Panc1 (cell line): Measurements from ENCODE around the gene SIRPA.

ENCODE experiments used
- CTCF ChIP-seq: fragments of 450-650 bp; IDR thresholded peaks from 2 replicates; pipeline ENCODE4 v1.5.1; 2017; ENCODE audit warnings: mild to moderate bottlenecking
- POLR2AphosphoS5 ChIP-seq: IDR thresholded peaks from 2 replicates; pipeline ENCODE4 v1.6.1; 2012; ENCODE audit warnings: mild to moderate bottlenecking, low read depth, low read length, moderate library complexity
- REST ChIP-seq, 2 experiments: IDR thresholded peaks; 2 replicates each; pipeline ENCODE4 v1.6.1; 2011 to 2012; ENCODE audit warnings: low read depth in 2 of 2, control low read depth in 1 of 2, low read length in 1 of 2, mild to moderate bottlenecking in 1 of 2, moderate library complexity in 1 of 2; ENCODE audit not compliant: insufficient read depth in 1 of 2

- TF ChIP-seq CTCF: no peak
- TF ChIP-seq POLR2AphosphoS5: no peak
- TF ChIP-seq REST (IDR thresholded peaks at IDR 0.05; ENCODE audit: insufficient read depth in 1 of 2, low read depth in 2 of 2, low read length in 1 of 2): no peak
Measured at GRCh38 chr20:1920252-1920651, 25.0 kb downstream of the SIRPA start.
